Measurements from ENCODE around the gene C10orf67. TPM values are rescaled to one million over a fixed set of nuclear protein-coding genes. Genes with fewer than 3 reads are reported as not detected.
"Not testable (repeated sequence)": the region's sequence is repeated elsewhere in the genome, so short reads cannot be mapped to it uniquely, and the experiment has no call there.

C10orf67 gene
- polyA plus RNA-seq, 1 experiment, result 0.15 TPM

- TF ChIP-seq, protein P1, sequence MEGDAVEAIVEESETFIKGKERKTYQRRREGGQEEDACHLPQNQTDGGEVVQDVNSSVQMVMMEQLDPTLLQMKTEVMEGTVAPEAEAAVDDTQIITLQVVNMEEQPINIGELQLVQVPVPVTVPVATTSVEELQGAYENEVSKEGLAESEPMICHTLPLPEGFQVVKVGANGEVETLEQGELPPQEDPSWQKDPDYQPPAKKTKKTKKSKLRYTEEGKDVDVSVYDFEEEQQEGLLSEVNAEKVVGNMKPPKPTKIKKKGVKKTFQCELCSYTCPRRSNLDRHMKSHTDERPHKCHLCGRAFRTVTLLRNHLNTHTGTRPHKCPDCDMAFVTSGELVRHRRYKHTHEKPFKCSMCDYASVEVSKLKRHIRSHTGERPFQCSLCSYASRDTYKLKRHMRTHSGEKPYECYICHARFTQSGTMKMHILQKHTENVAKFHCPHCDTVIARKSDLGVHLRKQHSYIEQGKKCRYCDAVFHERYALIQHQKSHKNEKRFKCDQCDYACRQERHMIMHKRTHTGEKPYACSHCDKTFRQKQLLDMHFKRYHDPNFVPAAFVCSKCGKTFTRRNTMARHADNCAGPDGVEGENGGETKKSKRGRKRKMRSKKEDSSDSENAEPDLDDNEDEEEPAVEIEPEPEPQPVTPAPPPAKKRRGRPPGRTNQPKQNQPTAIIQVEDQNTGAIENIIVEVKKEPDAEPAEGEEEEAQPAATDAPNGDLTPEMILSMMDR (IDR thresholded peaks at IDR 0.05; ENCODE audit: insufficient read depth, low read depth, low read length), result no peak
- ChIA-PET CTCF (interaction anchor here (0.6 to 1.5 kb wide), 4 partner anchors 10 to 924 kb away, joined by 3 to 5 read pairs (median 3); no protein-coding TSS in a partner anchor), POLR2A (interaction anchor here (0.8 kb wide), 1 partner anchor 64 kb away, joined by 4 read pairs; no protein-coding TSS in a partner anchor)
- Histone ChIP-seq H3K36me3 (ENCODE audit: control insufficient read depth, insufficient read depth, low read length) (no peaks in the 10 kb centered on the region), H3K27me3 (ENCODE audit: control insufficient read depth, insufficient read depth, low read length) (no peaks in the 10 kb centered on the region), H3K4me3 (ENCODE audit: low read depth, low read length) (no peak overlapping the region)
- DNase-seq (ENCODE audit: low read depth), result no peak
These were observed 23.4 kb upstream of the C10orf67 start for GRCh38 chr10:23367896-23368595.

DNA sequence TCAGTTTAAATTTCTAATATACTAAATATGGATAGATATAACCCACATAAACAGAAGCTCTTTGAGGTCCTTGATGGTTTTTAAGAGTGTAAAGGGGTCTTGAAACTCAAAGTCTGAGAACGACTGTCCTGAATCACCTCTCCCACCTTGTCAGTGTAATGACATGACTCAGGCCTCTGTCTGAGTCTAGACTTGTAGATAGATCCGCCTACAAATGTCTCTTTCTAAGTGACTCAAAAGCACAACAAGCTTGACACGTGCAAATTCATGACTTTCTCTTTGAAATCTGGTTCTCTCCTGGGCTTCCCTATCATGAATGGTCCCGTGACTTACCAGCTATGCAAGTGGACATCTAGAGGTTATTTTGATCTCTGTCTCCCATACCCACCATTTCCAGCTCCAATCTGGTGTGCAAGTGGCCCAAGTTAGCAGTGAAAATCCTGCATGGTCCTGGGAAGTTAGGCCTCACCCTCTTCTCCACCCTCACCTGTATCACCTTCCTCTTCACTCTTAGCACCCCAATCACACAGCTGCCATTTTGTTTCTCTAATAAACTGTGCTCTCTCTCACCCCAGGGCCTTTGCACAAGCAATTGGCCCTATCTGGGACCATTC, 20.9 kb upstream of the C10orf67 start:
- POLR2A ChIA-PET; H3K36me3 ChIP-seq (ENCODE audit: control insufficient read depth, insufficient read depth, low read length); DNase-seq (ENCODE audit: low read depth); H3K4me3 ChIP-seq (ENCODE audit: low read depth, low read length); H3K27me3 ChIP-seq (ENCODE audit: control insufficient read depth, insufficient read depth, low read length); CTCF ChIA-PET: not testable (repeated sequence)

DNA sequence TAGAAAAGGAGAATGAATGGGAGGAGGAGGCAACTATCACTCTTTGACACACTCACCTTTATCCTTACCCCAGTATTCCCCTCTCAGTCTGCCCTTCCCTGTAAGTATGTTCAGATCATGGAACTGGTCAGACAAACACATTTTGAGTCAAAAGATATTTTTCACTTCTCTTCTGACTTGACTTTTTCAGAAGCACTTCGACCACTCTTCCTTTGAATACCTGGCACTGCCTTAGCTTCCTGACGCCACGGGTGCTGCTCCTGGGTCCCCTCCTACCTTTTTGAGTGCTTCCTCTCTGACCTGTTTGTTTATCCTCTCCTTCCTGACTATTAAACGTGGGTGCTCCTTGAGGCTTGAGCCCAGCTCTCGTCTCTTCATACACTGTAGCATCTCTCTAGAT, 19.8 kb upstream of the C10orf67 start:
- Histone ChIP-seq H3K36me3 (ENCODE audit: control insufficient read depth, insufficient read depth, low read length) (no peaks in the 10 kb centered on the region), H3K27me3 (ENCODE audit: control insufficient read depth, insufficient read depth, low read length) (no peaks in the 10 kb centered on the region), H3K4me3 (ENCODE audit: low read depth, low read length) (no peak overlapping the region)
- no peak for DNase-seq (ENCODE audit: low read depth)
- ChIA-PET CTCF (no interaction called here), POLR2A (no interaction called here)
- TF ChIP-seq, protein P1 (IDR thresholded peaks at IDR 0.05; ENCODE audit: insufficient read depth, low read depth, low read length), result no peak

- Histone ChIP-seq H3K36me3 (ENCODE audit: control insufficient read depth, insufficient read depth, low read length) (no peaks in the 10 kb centered on the region), H3K27me3 (ENCODE audit: control insufficient read depth, insufficient read depth, low read length) (no peaks in the 10 kb centered on the region), H3K4me3 (ENCODE audit: low read depth, low read length) (no peak overlapping the region)
- no peak for DNase-seq (ENCODE audit: low read depth)
- CTCF ChIA-PET, result no interaction called here
- TF ChIP-seq, protein P1 (IDR thresholded peaks at IDR 0.05; ENCODE audit: insufficient read depth, low read depth, low read length), result no peak
- POLR2A ChIA-PET, result interaction anchor here (0.6 kb wide), 1 partner anchor 35 kb away, joined by 3 read pairs; no protein-coding TSS in a partner anchor
These were observed 19.2 kb upstream of the C10orf67 start for GRCh38 chr10:23363793-23364135.

DNA sequence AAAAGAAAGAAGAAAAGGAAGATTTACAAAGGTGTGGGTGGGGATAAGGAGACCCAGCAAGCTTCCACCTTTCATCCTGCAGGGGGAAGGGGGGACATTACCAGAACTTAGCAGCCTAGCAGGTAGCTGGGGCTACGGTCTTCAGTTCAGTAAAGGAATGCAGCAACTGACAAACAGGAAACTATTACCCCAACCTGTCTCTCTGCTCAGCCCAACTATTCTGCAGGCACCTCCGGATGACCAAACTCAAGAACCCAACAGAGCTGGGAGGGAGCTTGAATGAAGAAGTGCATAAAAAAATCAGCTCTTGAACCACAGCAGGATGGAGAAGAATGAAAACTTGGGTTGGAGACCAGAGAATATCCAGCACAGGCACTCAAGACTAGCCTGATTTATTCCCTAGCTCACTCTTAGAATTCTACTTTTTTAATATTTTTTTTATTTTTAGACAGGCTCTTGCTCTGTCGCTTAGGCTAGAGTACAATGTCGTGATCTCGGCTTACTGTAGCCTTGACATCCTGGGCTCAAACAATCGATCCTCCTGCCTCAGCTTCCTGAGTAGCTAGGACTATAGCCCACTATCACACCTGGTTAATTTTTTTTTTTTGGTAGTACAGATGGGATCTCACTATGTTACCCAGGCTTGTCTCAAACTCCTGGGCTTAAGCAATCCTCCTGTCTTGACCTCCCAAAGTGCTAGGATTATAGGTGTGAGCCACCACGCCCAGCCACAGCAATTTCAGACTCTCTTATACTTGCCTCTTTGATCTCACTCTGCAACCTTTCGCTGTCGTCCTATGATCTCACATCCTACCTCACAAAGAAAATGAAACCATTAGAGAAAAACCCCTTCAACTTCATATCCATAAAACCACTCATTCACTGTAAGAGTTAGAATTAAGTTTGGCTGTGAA, 18.5 kb upstream of the C10orf67 start:
- no peaks in the 10 kb centered on the region for H3K36me3 ChIP-seq (ENCODE audit: control insufficient read depth, insufficient read depth, low read length)
- H3K27me3 ChIP-seq (ENCODE audit: control insufficient read depth, insufficient read depth, low read length), result no peaks in the 10 kb centered on the region
- no peak for DNase-seq (ENCODE audit: low read depth)
- H3K4me3 ChIP-seq (ENCODE audit: low read depth, low read length), result no peak overlapping the region
- POLR2A ChIA-PET, result interaction anchor here (0.6 kb wide), 1 partner anchor 35 kb away, joined by 3 read pairs; no protein-coding TSS in a partner anchor
- CTCF ChIA-PET, result interaction anchor here (1.2 kb wide), 1 partner anchor 18 kb away, joined by 3 read pairs; the partner anchor contains the start of gene C10orf67
- TF ChIP-seq, protein P1 (IDR thresholded peaks at IDR 0.05; ENCODE audit: insufficient read depth, low read depth, low read length), result no peak
